Epithelial cell of prostate (primary cell): Measurements from ENCODE around the gene C2CD4D.

Source experiments
- DNase-seq: peaks from one replicate; pipeline ENCODE4 v3.0.0-alpha.2; 2011; ENCODE audit warnings: low read depth, low spot score
- H3K27ac ChIP-seq: fragments of 450-650 bp; 2 replicates; pipeline ENCODE4 v1.5.1; 2017; ENCODE audit warnings: mild to moderate bottlenecking

Gene C2CD4D

DNA sequence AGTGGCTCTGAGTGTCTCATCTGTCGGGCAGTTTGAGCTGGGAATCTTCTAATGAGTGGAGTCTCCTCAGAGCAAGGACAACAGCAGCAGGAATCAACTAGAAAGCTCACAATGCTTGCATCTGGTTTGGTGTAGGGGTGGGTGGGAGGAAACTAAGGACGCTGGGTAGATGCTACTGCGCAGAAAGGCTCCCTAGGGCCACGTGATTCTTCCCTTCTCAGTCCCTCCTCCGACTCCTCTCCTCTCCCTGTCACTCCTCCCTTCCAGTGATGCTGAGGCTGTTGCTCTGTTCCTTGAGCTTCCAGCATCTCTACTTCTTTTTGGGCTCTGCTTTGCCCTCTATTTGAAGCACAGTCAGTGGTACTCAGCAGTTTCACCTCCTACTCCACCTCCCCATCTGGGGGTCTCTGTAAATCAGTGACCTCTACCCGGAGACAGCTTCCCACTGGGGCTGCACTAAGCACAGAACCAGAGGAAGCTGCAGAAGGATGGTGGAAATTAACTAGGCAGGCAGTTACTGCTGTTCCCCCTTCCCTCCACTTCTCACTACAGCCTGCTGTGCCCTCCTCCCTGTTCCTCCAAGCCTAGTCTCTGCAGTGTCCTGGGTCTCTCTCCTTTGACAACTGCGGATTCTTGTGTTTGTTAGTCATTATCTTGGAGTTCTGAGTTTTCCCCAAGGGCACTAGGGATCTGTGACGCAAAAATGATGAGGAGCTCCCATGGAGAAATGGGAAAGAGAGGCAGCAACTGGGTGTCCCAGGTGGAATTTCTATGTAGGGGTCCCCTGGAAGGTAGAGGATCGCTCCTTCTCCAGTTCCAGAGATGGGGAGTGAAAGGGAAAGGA lies 40.2 kb downstream of the C2CD4D start:
- DNase-seq, result no peak
- H3K27ac ChIP-seq, result no peak overlapping the region

DNA sequence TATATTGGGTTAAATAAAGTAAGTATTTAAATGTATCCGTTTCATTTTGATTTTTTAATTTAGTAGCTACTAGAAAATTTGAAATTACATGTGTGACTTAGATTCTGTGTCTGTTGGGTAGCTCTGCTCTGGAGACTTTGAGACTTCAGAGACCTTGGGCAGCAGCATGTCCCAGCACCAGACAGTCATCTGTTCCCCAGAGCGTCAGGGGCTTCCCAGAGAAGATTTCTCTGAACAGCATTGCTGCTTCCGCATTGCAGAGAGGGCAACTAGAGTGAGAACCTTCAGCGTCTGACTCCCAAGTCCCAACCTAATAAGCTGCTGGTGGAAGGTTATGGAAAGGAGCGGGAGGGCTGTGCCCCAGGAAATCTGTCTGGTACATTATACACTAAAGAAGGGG lies 41.0 kb downstream of the C2CD4D start:
- no peak overlapping the region for H3K27ac ChIP-seq
- DNase-seq, result no peak

DNA sequence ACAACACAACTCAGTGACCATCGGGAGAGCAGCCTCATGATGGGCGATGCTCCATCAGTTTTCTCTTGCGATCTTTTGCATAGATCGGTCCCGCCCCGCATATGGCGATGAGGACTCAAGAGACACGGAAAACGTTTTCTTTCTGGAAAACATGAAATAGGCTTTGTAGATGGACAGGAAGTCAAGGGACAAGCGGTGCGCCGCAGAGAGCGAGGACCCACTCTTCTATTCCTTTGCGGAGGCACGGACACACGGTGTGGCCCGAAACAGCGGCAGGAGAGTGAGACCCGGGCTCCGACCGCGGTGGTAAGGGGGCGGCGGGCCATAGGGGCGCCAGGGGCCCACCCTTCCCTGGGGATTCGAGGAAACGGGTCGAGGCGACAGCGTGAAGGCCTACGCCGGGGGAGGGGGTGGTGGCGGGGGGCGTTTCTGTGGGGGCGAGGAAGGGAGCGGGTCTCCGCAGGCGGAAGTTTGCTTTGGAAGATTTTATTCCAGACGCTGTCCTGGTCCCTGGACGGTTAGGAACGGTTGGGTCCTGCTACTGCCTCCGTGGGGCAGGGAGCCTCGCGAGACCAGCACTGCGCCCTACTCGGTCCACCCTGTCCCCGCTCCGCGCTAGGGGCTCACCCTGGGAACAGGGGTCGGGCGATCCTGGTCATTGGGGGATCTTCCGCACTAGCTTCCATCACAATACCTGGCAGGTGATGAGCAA lies 48.5 kb downstream of the C2CD4D start:
- no peak for DNase-seq
- H3K27ac ChIP-seq, result peak overlapping the region; percentile 44

DNA sequence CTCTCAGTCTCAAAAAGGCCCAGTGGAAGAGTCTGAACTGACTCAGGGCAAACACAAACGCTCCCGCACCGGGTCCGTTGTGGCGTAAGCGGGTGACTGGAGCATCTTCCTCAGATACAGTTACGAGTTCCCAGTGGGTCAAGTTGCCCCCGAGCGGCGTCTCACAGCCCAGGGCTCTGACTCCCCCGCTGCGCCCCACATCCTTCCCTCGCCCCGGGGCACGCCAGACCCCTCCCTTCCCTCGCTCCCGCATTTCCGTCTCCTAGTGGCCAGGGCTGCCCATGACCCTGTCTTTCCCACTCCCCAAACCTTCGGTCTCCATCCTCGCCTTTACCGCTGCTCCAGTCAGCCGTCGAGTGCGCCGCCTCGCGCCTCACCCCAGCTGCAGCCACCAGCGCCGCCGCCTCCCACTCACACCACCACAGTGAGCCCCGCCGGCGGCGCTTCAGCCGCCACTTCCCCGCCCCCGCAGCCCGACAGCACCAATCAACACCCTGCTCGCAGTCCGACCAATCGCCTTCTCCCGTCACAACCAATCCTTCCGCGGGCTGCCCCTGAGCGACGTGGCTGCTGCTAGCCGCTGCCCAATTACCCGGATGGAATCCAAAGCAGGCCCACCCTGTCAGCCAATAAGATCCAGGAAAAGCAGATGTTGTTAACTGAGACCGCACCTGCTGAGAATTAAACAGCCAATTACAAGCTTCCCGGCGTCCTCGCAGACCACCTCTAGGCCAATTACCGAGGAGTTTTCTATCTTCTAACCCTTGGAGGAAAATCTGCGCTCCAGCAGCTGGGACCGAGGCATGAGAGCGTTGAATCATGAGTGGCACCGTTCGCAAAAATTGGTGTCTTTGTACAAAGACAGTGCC lies 49.3 kb downstream of the C2CD4D start, which contains the start of gene TDRKH:
Gene TDRKH (minus strand): TSS at position 430 of the 869 bp plus-strand sequence. CDS start 7,478 bp downstream, outside the sequence.
- peak within 1 kb of the TSS; percentile 44 for H3K27ac ChIP-seq
- DNase-seq, result peak; percentile 99
